K562 (cell line): Measurements from ENCODE around the gene PPIL6. TPM values are rescaled to one million over a fixed set of nuclear protein-coding genes. Genes with fewer than 3 reads are reported as not detected.

Experiments
- ARID1B ChIP-seq: fragments of 450-650 bp; IDR thresholded peaks from 2 replicates; pipeline ENCODE4 v1.6.1; 2016; ENCODE audit warnings: antibody characterized with exemption, mild to moderate bottlenecking, inconsistent platforms
- BCL6 ChIP-seq: fragments of 250-450 bp; sonication (Bioruptor Pico); IDR thresholded peaks from 2 replicates; pipeline ENCODE4 v1.4.0; 2020
- CBX8 ChIP-seq: fragments of 200-600 bp; sonication (generic); IDR thresholded peaks from 2 replicates; pipeline ENCODE4 v1.6.1; 2012; ENCODE audit warnings: borderline replicate concordance, mixed run types, low read depth, mild to moderate bottlenecking, moderate library complexity, mixed read lengths, low read length, control low read depth, inconsistent platforms; ENCODE audit not compliant: poor library complexity, severe bottlenecking; ENCODE audit errors: extremely low read depth
- CTBP1 ChIP-seq: fragments of 450-650 bp; IDR thresholded peaks from 2 replicates; pipeline ENCODE4 v1.6.1; 2016; ENCODE audit warnings: borderline replicate concordance
- ERF ChIP-seq: fragments of 450-650 bp; formaldehyde crosslinking; IDR thresholded peaks from 2 replicates; pipeline ENCODE4 v1.4.0; 2020; ENCODE audit warnings: mild to moderate bottlenecking, mixed read lengths
- FOXP4 ChIP-seq: sonication (generic); formaldehyde crosslinking; IDR thresholded peaks from 2 replicates; pipeline ENCODE4 v1.8.0; 2022; ENCODE audit warnings: mild to moderate bottlenecking, missing genetic modification reagents, borderline replicate concordance
- GATAD2A ChIP-seq: fragments of 450-650 bp; IDR thresholded peaks from 2 replicates; pipeline ENCODE4 v1.6.1; 2017
- HEY1 ChIP-seq: fragments of 250-450 bp; sonication (Bioruptor Pico); IDR thresholded peaks from 2 replicates; pipeline ENCODE4 v1.5.0; 2020; ENCODE audit warnings: mild to moderate bottlenecking, moderate library complexity, borderline replicate concordance
- KDM2B ChIP-seq: fragments of 250-450 bp; sonication (Bioruptor Pico); IDR thresholded peaks from 2 replicates; pipeline ENCODE4 v1.8.0; 2021; ENCODE audit warnings: mild to moderate bottlenecking, moderate library complexity
- MYC ChIP-seq, 2 experiments: fragments of 250-450 bp in 1 of 2; sonication (Bioruptor Pico) in 1 of 2; IDR thresholded peaks; 2 replicates each; pipeline versions ENCODE4 v1.5.1 to v1.6.1; 2012 to 2021; ENCODE audit warnings: low read depth in 2 of 2, borderline replicate concordance in 1 of 2, improper control_type of control experiment in 1 of 2, low read length in 1 of 2, mild to moderate bottlenecking in 1 of 2, moderate library complexity in 1 of 2
- PHF8 ChIP-seq: fragments of 200-600 bp; sonication (generic); IDR thresholded peaks from 2 replicates; pipeline ENCODE4 v1.6.1; 2012; ENCODE audit warnings: mixed run types, mild to moderate bottlenecking, inconsistent platforms, low read length, moderate library complexity, borderline replicate concordance
- STAT6 ChIP-seq: sonication (generic); formaldehyde crosslinking; IDR thresholded peaks from 2 replicates; pipeline ENCODE4 v1.8.1; 2023; ENCODE audit warnings: mild to moderate bottlenecking, missing genetic modification reagents
- ZNF133 ChIP-seq: fragments of 250-450 bp; sonication (Bioruptor Pico); IDR thresholded peaks from 2 replicates; pipeline ENCODE4 v1.4.0; 2020; ENCODE audit warnings: mild to moderate bottlenecking
- ZNF280A ChIP-seq: fragments of 450-650 bp; IDR thresholded peaks from 2 replicates; pipeline ENCODE4 v1.6.1; 2018; ENCODE audit warnings: mild to moderate bottlenecking, low read depth; ENCODE audit not compliant: partially characterized antibody
- ZNF3 ChIP-seq: fragments of 250-450 bp; sonication (Bioruptor Pico); IDR thresholded peaks from 2 replicates; pipeline ENCODE4 v1.5.0; 2021; ENCODE audit warnings: mild to moderate bottlenecking, moderate library complexity
- ZNF316 ChIP-seq: fragments of 450-650 bp; IDR thresholded peaks from 2 replicates; pipeline ENCODE4 v1.6.1; 2016
- ZNF384 ChIP-seq: IDR thresholded peaks from 2 replicates; pipeline ENCODE4 v1.6.1; 2012; ENCODE audit warnings: low read depth, low read length, improper control_type of control experiment
- ZNF507 ChIP-seq: conservative IDR thresholded peaks from 2 replicates; pipeline ENCODE4 v1.6.1; 2017; ENCODE audit warnings: missing genetic modification characterization, missing compliant biosample characterization
- polyA plus RNA-seq, 8 experiments: library from polyadenylated mRNA; depleted of rRNA in 4 of 8; stranded (reverse) in 5 of 8; unstranded in 3 of 8; fragments of >200 nt; fragmentation: Nextera tagmentation in 2 of 8; fragmentation: Illumina TruSeq in 1 of 8; extraction: Ambion mirVana in 2 of 8; extraction: Trizol in 1 of 8; gene quantifications; 2 replicates each; pipeline versions ENCODE4 v1.2.1 to v1.2.3, GENCODE V29; 2011 to 2014; ENCODE audit warnings: inconsistent platforms in 1 of 8, missing spikeins in 1 of 8
- total RNA-seq, 7 experiments: library from RNA; depleted of rRNA in 6 of 7; stranded (reverse); fragments of >200 nt in 6 of 7; fragmentation: Illumina TruSeq in 2 of 7; extraction: Trizol in 2 of 7; gene quantifications; 2 replicates each; pipeline versions ENCODE4 v1.2.1 to v1.2.3, GENCODE V29; 2011 to 2021; ENCODE audit warnings: low replicate concordance in 1 of 7
- TF ChIP-seq, protein P1 (sequence below): fragments of 450-650 bp; conservative IDR thresholded peaks from 2 replicates; pipeline ENCODE4 v1.6.1; 2016; ENCODE audit warnings: missing genetic modification characterization, low read depth, mild to moderate bottlenecking, missing compliant biosample characterization, moderate library complexity

Gene PPIL6
- total and polyA plus RNA-seq, 9 of the 15 experiments (the other 6 are each of a cell fraction or from before 2014, with no cell fraction given): 0.03 to 0.98 (median 0.41) TPM; not detected in 1

DNA sequence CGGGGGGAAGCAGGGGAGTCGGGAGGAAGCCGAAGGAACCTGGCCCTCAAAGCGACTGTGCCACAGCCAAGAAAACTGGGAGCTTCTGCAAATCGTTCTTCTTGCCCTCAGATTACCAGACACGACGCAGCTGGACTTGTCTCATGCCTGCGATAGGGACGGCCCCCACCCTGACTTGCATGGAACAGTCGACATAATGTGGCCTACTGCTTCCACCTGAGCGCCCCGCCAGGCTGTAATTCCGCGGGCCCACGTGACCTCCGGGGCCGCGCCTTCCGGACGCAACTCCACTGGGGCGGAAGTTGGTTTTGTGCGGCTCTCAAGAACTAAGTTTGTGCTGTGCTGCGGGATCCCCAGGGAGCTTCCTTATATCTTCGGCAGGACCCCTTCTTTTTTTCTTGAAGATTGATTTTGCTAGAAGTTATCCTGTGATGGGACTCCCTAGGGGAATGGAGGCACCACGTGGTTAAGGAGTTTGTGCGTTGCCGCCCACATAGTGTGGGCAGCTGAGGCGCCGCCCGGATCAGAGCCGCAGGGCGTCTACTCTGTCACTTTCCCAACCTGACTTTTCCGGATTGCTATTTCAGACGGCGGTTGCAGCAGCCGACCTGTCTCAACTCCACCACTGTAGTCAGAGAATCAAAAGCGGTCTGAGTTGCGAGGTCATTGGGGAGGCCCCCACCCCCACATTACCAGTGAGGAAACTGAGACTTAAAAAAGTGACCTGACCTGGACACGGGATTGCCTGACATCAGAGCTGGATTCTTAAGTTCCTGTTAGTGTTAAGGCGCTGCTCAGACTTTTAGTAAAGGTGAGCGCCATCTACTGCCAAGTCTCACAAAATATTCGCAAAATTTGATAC, 57.6 kb downstream of the PPIL6 start (continued):
- TF ChIP-seq ERF (CRISPR knock-in tag): no peak
- peak; percentile 66; the same call in 1 of the 2 replicates for TF ChIP-seq GATAD2A
- TF ChIP-seq ZNF316: no peak
- no peak; the same call in none of the 2 replicates for TF ChIP-seq CTBP1
- TF ChIP-seq ZNF384: peak; percentile 30; the same call in 1 of the 2 replicates
- TF ChIP-seq STAT6 (CRISPR knock-in tag): no peak
- TF ChIP-seq FOXP4 (CRISPR knock-in tag): 0 out of 2 replicates have a peak, but pooled peaks have one; percentile 50
- TF ChIP-seq BCL6 (CRISPR knock-in tag): no peak
- TF ChIP-seq CBX8: no peak
- peak; percentile 41 for TF ChIP-seq PHF8
- peak; percentile 48 for TF ChIP-seq ARID1B
- TF ChIP-seq ZNF3 (CRISPR knock-in tag): no peak
- 0 out of 2 replicates have a peak, but pooled peaks have one; percentile 26 for TF ChIP-seq KDM2B
- peak; percentile 95 for TF ChIP-seq MYC (IDR thresholded peaks at IDR 0.05; ENCODE audit: low read depth, low read length)
- peak; percentile 94 for TF ChIP-seq MYC (CRISPR knock-in tag; IDR thresholded peaks at IDR 0.05; ENCODE audit: borderline replicate concordance, low read depth)
- no peak for TF ChIP-seq HEY1 (CRISPR knock-in tag)
- TF ChIP-seq ZNF280A: no peak
- TF ChIP-seq ZNF133 (CRISPR knock-in tag): no peak
- TF ChIP-seq ZNF507 (tag): no peak
- TF ChIP-seq, protein P1, sequence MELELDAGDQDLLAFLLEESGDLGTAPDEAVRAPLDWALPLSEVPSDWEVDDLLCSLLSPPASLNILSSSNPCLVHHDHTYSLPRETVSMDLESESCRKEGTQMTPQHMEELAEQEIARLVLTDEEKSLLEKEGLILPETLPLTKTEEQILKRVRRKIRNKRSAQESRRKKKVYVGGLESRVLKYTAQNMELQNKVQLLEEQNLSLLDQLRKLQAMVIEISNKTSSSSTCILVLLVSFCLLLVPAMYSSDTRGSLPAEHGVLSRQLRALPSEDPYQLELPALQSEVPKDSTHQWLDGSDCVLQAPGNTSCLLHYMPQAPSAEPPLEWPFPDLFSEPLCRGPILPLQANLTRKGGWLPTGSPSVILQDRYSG: no peak
